Thyroid gland (tissue), 4 donors: ENCODE data around the gene KIF9.

Source experiments
- POLR2A ChIP-seq, 2 donors: fragments of 450-650 bp; IDR thresholded peaks; one replicate each; pipeline ENCODE4 v1.6.1; 2017; ENCODE audit warnings: antibody characterized with exemption in 2 of 2, mild to moderate bottlenecking in 2 of 2, moderate library complexity in 1 of 2
- TF ChIP-seq, protein P1 (sequence below), 6 experiments: fragments of 200-600 bp in 3 of 6; fragments of 450-650 bp in 3 of 6; sonication (generic) in 3 of 6; IDR thresholded peaks; one replicate each; pipeline ENCODE4 v1.5.1; 2016 to 2019; ENCODE audit warnings: antibody characterized with exemption in 6 of 6, mild to moderate bottlenecking in 2 of 6, inconsistent platforms in 1 of 6, moderate library complexity in 1 of 6

GRCh38 chr3:47267490-47267824 is 15.1 kb downstream of the KIF9 start:
- TF ChIP-seq, protein P1, sequence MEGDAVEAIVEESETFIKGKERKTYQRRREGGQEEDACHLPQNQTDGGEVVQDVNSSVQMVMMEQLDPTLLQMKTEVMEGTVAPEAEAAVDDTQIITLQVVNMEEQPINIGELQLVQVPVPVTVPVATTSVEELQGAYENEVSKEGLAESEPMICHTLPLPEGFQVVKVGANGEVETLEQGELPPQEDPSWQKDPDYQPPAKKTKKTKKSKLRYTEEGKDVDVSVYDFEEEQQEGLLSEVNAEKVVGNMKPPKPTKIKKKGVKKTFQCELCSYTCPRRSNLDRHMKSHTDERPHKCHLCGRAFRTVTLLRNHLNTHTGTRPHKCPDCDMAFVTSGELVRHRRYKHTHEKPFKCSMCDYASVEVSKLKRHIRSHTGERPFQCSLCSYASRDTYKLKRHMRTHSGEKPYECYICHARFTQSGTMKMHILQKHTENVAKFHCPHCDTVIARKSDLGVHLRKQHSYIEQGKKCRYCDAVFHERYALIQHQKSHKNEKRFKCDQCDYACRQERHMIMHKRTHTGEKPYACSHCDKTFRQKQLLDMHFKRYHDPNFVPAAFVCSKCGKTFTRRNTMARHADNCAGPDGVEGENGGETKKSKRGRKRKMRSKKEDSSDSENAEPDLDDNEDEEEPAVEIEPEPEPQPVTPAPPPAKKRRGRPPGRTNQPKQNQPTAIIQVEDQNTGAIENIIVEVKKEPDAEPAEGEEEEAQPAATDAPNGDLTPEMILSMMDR (IDR thresholded peaks at IDR 0.05), result no peak
- TF ChIP-seq POLR2A (IDR thresholded peaks at IDR 0.05), result no peak
